Testis (tissue), 3 donors: Measurements from ENCODE around the gene ARHGAP26. TPM values are rescaled to one million over a fixed set of nuclear protein-coding genes. Genes with fewer than 3 reads are reported as not detected.

Experiments used
- DNase-seq: peaks from one replicate; pipeline ENCODE4 v3.0.0-alpha.2; 2019
- H3K27ac ChIP-seq, 2 donors: fragments of 200-600 bp; sonication (generic); one replicate each; pipeline ENCODE4 v1.5.1; 2019
- H3K27me3 ChIP-seq: fragments of 200-600 bp; sonication (generic); one replicate; pipeline ENCODE4 v1.5.1; 2019
- H3K36me3 ChIP-seq: fragments of 200-600 bp; sonication (generic); one replicate; pipeline ENCODE4 v1.5.1; 2017; ENCODE audit warnings: low read depth; ENCODE audit errors: missing control alignments
- H3K4me1 ChIP-seq: fragments of 200-600 bp; sonication (generic); one replicate; pipeline ENCODE4 v1.5.1; 2019
- H3K4me3 ChIP-seq, 2 donors: fragments of 200-600 bp; sonication (generic); one replicate each; pipeline ENCODE4 v1.5.1; 2017 to 2019
- H3K9me3 ChIP-seq: fragments of 200-600 bp; sonication (generic); one replicate; pipeline ENCODE4 v1.5.1; 2017
- POLR2A ChIP-seq: fragments of 450-650 bp; IDR thresholded peaks from one replicate; pipeline ENCODE4 v1.6.1; 2017; ENCODE audit warnings: antibody characterized with exemption, mild to moderate bottlenecking, moderate library complexity
- WGBS, 2 donors: methylation state at CpG; one replicate each; pipeline ENCODE4 v1.1.5; 2018; 5-methylcytosine and 5-hydroxymethylcytosine counted together
- intact Hi-C: fragments of 100-400 bp; cut with DNase I; formaldehyde crosslinking; loops from one replicate; pipeline ENCODE4 v1.15.1; 2023; ENCODE audit warnings: low total_unique reads
- polyA plus RNA-seq: library from polyadenylated mRNA; stranded (reverse); fragments of 350-450 nt; fragmentation: Illumina TruSeq; extraction: RNeasy Lipid Tissue Mini Kit (QIAGEN cat#74804); gene quantifications from one replicate; pipeline ENCODE4 v1.2.3, GENCODE V29; 2014; ENCODE audit warnings: low read depth, low replicate concordance; ENCODE audit not compliant: insufficient read depth
- total RNA-seq, 2 donors: library from RNA; depleted of rRNA; stranded (reverse); fragments of >200 nt; gene quantifications; one replicate each; pipeline ENCODE4 v1.2.3, GENCODE V29; 2016
- TF ChIP-seq, protein P1 (sequence below), 3 experiments: fragments of 450-650 bp in 2 of 3; fragments of 200-600 bp in 1 of 3; sonication (generic) in 1 of 3; IDR thresholded peaks; one replicate each; pipeline ENCODE4 v1.5.1; 2016 to 2019; ENCODE audit warnings: antibody characterized with exemption in 3 of 3, mild to moderate bottlenecking in 2 of 3, moderate library complexity in 1 of 3

The ARHGAP26 gene
- total and polyA plus RNA-seq, 3 donors from 2014 or later: 33.8 to 98.7 (median 95.7) TPM

DNA sequence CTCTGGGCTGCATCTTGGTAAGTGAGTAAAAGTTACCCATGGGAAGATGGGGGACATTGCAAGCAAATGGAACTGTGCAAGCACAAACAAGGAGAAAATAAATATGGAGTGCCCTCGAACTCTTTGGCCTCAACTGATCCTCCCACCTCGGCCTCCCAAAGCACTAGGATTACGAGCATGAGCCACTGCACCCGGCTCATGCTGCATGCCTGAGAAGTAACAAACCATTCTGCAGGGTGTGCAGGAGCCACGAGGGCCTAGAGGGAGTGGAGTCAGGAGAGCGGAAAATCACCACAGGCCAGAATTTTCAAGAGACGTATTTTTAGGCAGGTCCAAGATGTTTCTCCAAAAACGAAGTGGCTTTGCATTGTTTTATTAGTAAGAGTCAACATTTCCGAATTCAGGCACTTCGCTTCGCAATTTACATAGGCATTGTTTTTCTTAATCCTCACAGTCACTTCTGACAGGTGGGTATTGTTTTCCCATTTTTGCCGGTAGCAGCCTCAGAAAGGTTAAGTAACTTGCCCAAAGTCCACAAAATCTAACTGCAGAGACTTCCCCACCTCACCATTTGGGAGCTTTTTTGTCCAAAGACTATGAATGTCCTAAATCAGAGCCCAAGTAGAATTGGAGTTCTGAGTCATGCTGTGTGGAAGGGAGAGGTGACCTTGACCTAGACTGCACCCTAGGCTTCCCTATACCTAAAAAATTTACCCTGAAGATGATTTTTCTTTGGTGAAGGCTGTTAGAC is 403.1 kb downstream of the ARHGAP26 start:
- Histone ChIP-seq H3K9me3 (no peaks in the 10 kb centered on the region), H3K4me1 (no peaks in the 10 kb centered on the region), H3K27ac (no peak overlapping the region), H3K27me3 (no peaks in the 10 kb centered on the region), H3K4me3 (no peak overlapping the region), H3K36me3 (no peaks in the 10 kb centered on the region)
- intact Hi-C loops: no loop called here
- 89% methylated on average over 12 of the region's 12 CpGs for WGBS, 2 donors
- no peak for TF ChIP-seq POLR2A
- TF ChIP-seq, protein P1, sequence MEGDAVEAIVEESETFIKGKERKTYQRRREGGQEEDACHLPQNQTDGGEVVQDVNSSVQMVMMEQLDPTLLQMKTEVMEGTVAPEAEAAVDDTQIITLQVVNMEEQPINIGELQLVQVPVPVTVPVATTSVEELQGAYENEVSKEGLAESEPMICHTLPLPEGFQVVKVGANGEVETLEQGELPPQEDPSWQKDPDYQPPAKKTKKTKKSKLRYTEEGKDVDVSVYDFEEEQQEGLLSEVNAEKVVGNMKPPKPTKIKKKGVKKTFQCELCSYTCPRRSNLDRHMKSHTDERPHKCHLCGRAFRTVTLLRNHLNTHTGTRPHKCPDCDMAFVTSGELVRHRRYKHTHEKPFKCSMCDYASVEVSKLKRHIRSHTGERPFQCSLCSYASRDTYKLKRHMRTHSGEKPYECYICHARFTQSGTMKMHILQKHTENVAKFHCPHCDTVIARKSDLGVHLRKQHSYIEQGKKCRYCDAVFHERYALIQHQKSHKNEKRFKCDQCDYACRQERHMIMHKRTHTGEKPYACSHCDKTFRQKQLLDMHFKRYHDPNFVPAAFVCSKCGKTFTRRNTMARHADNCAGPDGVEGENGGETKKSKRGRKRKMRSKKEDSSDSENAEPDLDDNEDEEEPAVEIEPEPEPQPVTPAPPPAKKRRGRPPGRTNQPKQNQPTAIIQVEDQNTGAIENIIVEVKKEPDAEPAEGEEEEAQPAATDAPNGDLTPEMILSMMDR (IDR thresholded peaks at IDR 0.05): no peak
- no peak for DNase-seq

DNA sequence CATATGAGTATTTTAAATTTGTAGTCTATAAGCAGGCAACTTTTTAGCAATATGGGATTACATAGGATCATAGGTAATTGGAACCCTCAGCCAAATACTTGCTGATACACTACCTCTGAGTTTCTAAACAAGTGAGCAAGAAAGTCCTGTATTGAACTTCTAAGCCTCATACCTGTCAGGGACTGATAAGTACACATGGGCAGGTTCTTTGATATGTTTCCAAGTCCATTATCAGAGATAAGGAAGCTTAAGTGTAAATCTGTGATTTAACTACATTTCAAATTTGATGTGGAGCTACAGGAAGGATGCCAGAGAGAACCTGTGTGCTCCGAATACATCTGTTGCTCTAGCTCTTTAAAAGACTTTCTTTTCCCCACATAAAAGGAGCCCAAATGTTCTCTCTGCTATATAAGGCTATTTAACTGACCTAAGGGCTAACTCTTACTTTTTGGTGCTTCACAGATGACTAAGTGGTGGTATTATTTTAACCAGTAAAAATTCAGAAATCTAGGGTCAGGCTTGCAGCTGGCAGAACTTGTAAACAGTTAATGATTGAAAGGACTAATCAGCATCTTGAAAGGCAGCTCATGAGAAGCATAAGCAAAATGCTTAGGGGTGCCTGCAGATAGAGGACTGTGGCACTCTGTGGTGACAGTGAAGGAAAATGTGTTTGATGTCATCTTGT is 404.7 kb downstream of the ARHGAP26 start:
- no peak overlapping the region for H3K4me3 ChIP-seq
- H3K9me3 ChIP-seq: no peaks in the 10 kb centered on the region
- intact Hi-C loops: no loop called here
- DNase-seq: no peak
- no peaks in the 10 kb centered on the region for H3K4me1 ChIP-seq
- 83 to 86% methylated on average over 1 of the region's 1 CpG for WGBS, 2 donors
- TF ChIP-seq, protein P1 (IDR thresholded peaks at IDR 0.05): no peak
- no peak for TF ChIP-seq POLR2A
- no peaks in the 10 kb centered on the region for H3K36me3 ChIP-seq
- H3K27me3 ChIP-seq: no peaks in the 10 kb centered on the region
- H3K27ac ChIP-seq: no peak overlapping the region

DNA sequence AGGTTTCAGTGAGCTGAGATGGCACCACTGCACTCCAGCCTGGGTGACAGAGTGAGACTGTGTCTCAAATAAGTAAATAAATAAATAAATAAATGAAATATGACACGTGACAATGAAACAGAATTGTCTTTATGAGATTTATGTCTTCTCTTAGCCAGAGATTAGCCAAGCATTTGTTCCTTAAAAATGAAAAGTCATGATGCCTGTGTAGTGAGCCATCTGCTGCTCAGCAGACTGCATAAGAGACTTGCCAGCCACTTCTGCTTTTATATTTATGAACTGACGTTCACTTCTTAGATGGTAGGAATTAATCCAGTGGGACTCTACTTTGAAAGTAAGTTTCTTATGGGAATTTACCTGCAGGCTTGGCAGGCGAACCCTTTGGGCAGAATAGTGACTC is 405.9 kb downstream of the ARHGAP26 start:
- no peaks in the 10 kb centered on the region for H3K4me1 ChIP-seq
- 88% methylated on average over 3 of the region's 3 CpGs for WGBS, 2 donors
- DNase-seq: no peak
- H3K9me3 ChIP-seq: no peaks in the 10 kb centered on the region
- intact Hi-C loops: no loop called here
- H3K4me3 ChIP-seq: no peak overlapping the region
- H3K36me3 ChIP-seq: no peaks in the 10 kb centered on the region
- H3K27me3 ChIP-seq: no peaks in the 10 kb centered on the region
- no peak overlapping the region for H3K27ac ChIP-seq
- TF ChIP-seq, protein P1 (IDR thresholded peaks at IDR 0.05): no peak
- no peak for TF ChIP-seq POLR2A

DNA sequence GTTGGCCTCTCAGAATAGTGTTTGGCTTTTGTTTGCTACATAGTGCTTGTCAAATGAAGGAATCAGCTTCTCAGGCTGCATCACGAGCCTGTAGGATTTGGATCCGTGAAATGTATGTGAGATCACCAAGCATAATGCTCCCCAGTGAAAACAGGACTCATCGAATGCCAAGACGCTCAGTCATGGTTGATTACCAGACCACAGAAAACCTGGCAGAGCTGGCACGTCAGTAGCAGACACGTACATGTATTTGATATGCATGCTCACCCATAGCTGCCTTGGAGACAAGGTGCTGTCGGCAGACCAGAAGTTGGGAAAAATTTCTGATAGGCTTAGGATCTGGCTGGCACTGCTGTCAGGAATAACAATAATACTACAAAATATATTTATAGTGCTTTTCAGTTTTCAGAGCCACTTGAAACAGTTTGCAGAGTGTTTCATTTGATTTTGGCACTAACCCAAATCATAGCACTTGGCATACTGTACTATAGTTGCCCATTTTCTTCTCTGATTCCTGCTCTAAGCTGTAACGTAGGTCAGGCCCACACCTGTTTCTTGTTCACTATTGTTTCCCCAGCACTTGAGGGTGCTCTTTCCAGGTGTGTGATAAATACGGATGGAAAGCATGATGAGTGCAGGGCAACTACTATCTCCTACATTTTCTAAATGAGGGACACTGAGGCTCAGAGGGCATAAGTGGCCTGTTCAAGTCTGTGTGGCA is 407.2 kb downstream of the ARHGAP26 start:
- TF ChIP-seq, protein P1 (IDR thresholded peaks at IDR 0.05): no peak
- TF ChIP-seq POLR2A: no peak
- no peaks in the 10 kb centered on the region for H3K9me3 ChIP-seq
- intact Hi-C loops: no loop called here
- WGBS, 2 donors: 82 to 87% methylated on average over 9 of the region's 9 CpGs
- H3K4me3 ChIP-seq: no peak overlapping the region
- H3K4me1 ChIP-seq: no peaks in the 10 kb centered on the region
- H3K27ac ChIP-seq: no peak overlapping the region
- no peak for DNase-seq
- H3K36me3 ChIP-seq: no peaks in the 10 kb centered on the region
- no peaks in the 10 kb centered on the region for H3K27me3 ChIP-seq
